WI38 (cell line): Measurements from ENCODE around the gene SERINC5.

Source experiments
- H3K4me3 ChIP-seq: 2 replicates; pipeline ENCODE4 v1.5.1; 2011; ENCODE audit warnings: low read depth, mild to moderate bottlenecking, control low read depth, low read length
- CTCF ChIP-seq: IDR thresholded peaks from 2 replicates; pipeline ENCODE4 v1.5.1; 2012; ENCODE audit warnings: low read depth, mild to moderate bottlenecking, control low read depth, low read length

SERINC5 gene

DNA sequence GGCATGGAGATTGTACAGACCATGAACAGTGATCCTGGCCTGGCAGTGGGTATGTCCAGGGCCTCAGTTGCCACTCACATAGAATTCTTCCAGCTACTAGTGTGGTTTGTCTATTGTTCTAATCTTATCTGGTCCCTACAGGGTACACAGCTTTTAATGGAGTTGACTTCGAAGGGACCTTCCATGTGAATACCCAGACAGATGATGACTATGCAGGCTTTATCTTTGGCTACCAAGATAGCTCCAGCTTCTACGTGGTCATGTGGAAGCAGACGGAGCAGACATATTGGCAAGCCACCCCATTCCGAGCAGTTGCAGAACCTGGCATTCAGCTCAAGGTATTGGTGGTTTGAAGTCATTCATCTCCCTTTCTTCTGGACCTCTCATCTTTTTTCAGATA, 176.9 kb downstream of the SERINC5 start:
- no peak for TF ChIP-seq CTCF
- H3K4me3 ChIP-seq: no peak overlapping the region

- TF ChIP-seq CTCF: no peak
- H3K4me3 ChIP-seq: no peak overlapping the region
Observed at GRCh38 chr5:80077051-80077714, 178.7 kb downstream of the SERINC5 start.

- H3K4me3 ChIP-seq: no peak overlapping the region
- no peak for TF ChIP-seq CTCF
Observed at GRCh38 chr5:80076131-80077050, 179.5 kb downstream of the SERINC5 start.

GRCh38 chr5:80072103-80073073, 183.5 kb downstream of the SERINC5 start:
- TF ChIP-seq CTCF: no peak
- H3K4me3 ChIP-seq: no peak overlapping the region

- H3K4me3 ChIP-seq: no peak overlapping the region
- TF ChIP-seq CTCF: no peak
Observed at GRCh38 chr5:80071510-80072021, 184.3 kb downstream of the SERINC5 start.

- TF ChIP-seq CTCF: no peak
- no peak overlapping the region for H3K4me3 ChIP-seq
Observed at GRCh38 chr5:80070338-80071056, 185.4 kb downstream of the SERINC5 start.
